Keratinocyte (primary cell): ENCODE data around the gene SPEM3. TPM values are rescaled to one million over a fixed set of nuclear protein-coding genes. Genes with fewer than 3 reads are reported as not detected.

ENCODE experiments used
- DNase-seq: peaks from one replicate; pipeline ENCODE4 v3.0.0-alpha.2; 2011; ENCODE audit warnings: low read depth, missing footprints, low spot score
- FAIRE-seq: peaks from 2 replicates; lab custom pipeline; 2011; peaks lifted over from hg19 to GRCh38; lab: Jason Lieb, UNC
- H2AFZ ChIP-seq: 2 replicates; pipeline ENCODE4 v1.6.0; 2012; ENCODE audit warnings: low read length, control low read depth, inconsistent platforms; ENCODE audit not compliant: control insufficient read depth
- H3K27ac ChIP-seq: 2 replicates; pipeline ENCODE4 v1.5.1; 2011; ENCODE audit warnings: low read length; ENCODE audit not compliant: control insufficient read depth, insufficient read depth
- H3K27me3 ChIP-seq: 3 replicates; pipeline ENCODE4 v1.6.0; 2011; ENCODE audit warnings: low read length; ENCODE audit not compliant: control insufficient read depth, insufficient read depth; ENCODE audit errors: extremely low read depth
- H3K36me3 ChIP-seq, 2 experiments: 2 replicates in 1 of 2; 3 replicates in 1 of 2; pipeline ENCODE4 v1.5.1; 2011; ENCODE audit warnings: low read length in 2 of 2, mild to moderate bottlenecking in 1 of 2; ENCODE audit not compliant: control insufficient read depth in 2 of 2, insufficient read depth in 2 of 2; ENCODE audit errors: extremely low read depth in 1 of 2
- H3K4me1 ChIP-seq: 3 replicates; pipeline ENCODE4 v1.5.1; 2011; ENCODE audit warnings: low read length; ENCODE audit not compliant: control insufficient read depth, insufficient read depth; ENCODE audit errors: extremely low read depth
- H3K4me2 ChIP-seq: 3 replicates; pipeline ENCODE4 v1.6.0; 2011; ENCODE audit warnings: low read depth, low read length; ENCODE audit not compliant: control insufficient read depth, insufficient read depth; ENCODE audit errors: extremely low read depth
- H3K4me3 ChIP-seq, 3 experiments: fragments of 200-600 bp in 1 of 3; sonication (generic) in 1 of 3; 2 replicates in 2 of 3; 3 replicates in 1 of 3; pipeline ENCODE4 v1.5.1; 2011 to 2016; ENCODE audit warnings: low read length in 3 of 3, mild to moderate bottlenecking in 3 of 3, control low read depth in 2 of 3, inconsistent platforms in 1 of 3, low read depth in 1 of 3, mixed read lengths in 1 of 3, mixed run types in 1 of 3, moderate library complexity in 1 of 3; ENCODE audit not compliant: control insufficient read depth in 2 of 3, insufficient read depth in 2 of 3; ENCODE audit errors: extremely low read depth in 1 of 3
- H3K79me2 ChIP-seq: 2 replicates; pipeline ENCODE4 v1.6.0; 2012; ENCODE audit warnings: low read length; ENCODE audit not compliant: control insufficient read depth, insufficient read depth
- H3K9ac ChIP-seq: 3 replicates; pipeline ENCODE4 v1.6.0; 2011; ENCODE audit warnings: low read length; ENCODE audit not compliant: control insufficient read depth, insufficient read depth; ENCODE audit errors: extremely low read depth
- H3K9me1 ChIP-seq: 3 replicates; pipeline ENCODE4 v1.6.0; 2011; ENCODE audit warnings: low read length; ENCODE audit not compliant: control insufficient read depth, insufficient read depth; ENCODE audit errors: extremely low read depth
- H3K9me3 ChIP-seq: 2 replicates; pipeline ENCODE4 v1.5.1; 2012; ENCODE audit warnings: low read depth, low read length; ENCODE audit not compliant: control insufficient read depth
- H4K20me1 ChIP-seq: 3 replicates; pipeline ENCODE4 v1.6.0; 2011; ENCODE audit warnings: low read length; ENCODE audit not compliant: control insufficient read depth, insufficient read depth; ENCODE audit errors: extremely low read depth
- EZH2 ChIP-seq: IDR thresholded peaks from one replicate; pipeline ENCODE4 v1.6.1; 2012; ENCODE audit warnings: inconsistent platforms, mild to moderate bottlenecking, low read length, moderate library complexity
- dilution Hi-C: fragments of 300-500 bp; cut with MboI; formaldehyde crosslinking; loops from one replicate; pipeline ENCODE4 v1.7.0; 2020; ENCODE audit warnings: low sequenced_read_pairs; ENCODE audit not compliant: extremely low pct_ligation_motif_present
- polyA plus RNA-seq, 5 experiments: library from polyadenylated mRNA; depleted of rRNA in 3 of 5; stranded (reverse) in 3 of 5; stranded (forward) in 1 of 5; unstranded in 1 of 5; fragments of >200 nt; gene quantifications; 1 replicate in 1 of 5; 2 replicates in 3 of 5; 3 replicates in 1 of 5; pipeline versions ENCODE4 v1.2.1 to v1.2.3, GENCODE V29; 2011 to 2012; ENCODE audit warnings: missing spikeins in 2 of 5, low read depth in 1 of 5, low replicate concordance in 1 of 5
- TF ChIP-seq, protein P1 (sequence below), 3 experiments: IDR thresholded peaks in 1 of 3; conservative IDR thresholded peaks in 1 of 3; optimal IDR thresholded peaks in 1 of 3; 2 replicates in 2 of 3; 3 replicates in 1 of 3; pipeline versions ENCODE3 to v1.5.1; 2011; ENCODE audit warnings: low read length in 3 of 3, mild to moderate bottlenecking in 3 of 3, moderate library complexity in 2 of 3, control low read depth in 1 of 3, inconsistent platforms in 1 of 3; ENCODE audit not compliant: insufficient read depth in 2 of 3; ENCODE audit errors: extremely low read depth in 1 of 3

Gene SPEM3
- polyA plus RNA-seq, 1 donor (not counting 4 experiments of a cell fraction or from before 2014, with no cell fraction given), result not detected

DNA sequence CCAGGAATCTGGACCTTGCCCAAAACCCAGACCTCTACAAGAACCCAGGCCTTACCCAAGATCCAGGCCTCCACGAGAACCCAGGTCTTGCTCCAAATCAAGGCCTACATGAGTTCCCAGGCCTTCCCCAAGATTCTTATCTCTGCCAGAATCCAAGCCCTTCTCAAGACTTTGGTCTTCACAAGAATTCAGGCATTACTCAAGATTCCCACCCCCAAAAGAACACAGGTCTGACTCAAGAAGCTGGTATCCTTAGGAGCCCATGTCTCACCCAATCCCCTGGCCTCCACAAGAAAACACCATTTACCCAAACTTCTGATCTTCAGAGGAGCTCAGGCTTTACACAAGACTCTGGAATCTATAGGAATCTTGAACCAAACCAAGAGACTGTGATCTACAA lies 2.6 kb downstream of the SPEM3 start:
- Histone ChIP-seq H3K36me3 (no peaks in the 10 kb centered on the region), H3K9ac (no peak overlapping the region), H3K27ac (no peak overlapping the region), H3K4me3 (no peak overlapping the region), H3K4me2 (no peak overlapping the region), H3K27me3 (no peaks in the 10 kb centered on the region), H3K9me1 (no peaks in the 10 kb centered on the region), H3K4me1 (peaks cover 8% of the 10 kb centered on the region), H3K79me2 (peaks cover 1% of the 10 kb centered on the region), H3K9me3 (no peaks in the 10 kb centered on the region), H2AFZ (no peak overlapping the region), H4K20me1 (no peaks in the 10 kb centered on the region)
- TF ChIP-seq EZH2, result no peak
- TF ChIP-seq, protein P1, sequence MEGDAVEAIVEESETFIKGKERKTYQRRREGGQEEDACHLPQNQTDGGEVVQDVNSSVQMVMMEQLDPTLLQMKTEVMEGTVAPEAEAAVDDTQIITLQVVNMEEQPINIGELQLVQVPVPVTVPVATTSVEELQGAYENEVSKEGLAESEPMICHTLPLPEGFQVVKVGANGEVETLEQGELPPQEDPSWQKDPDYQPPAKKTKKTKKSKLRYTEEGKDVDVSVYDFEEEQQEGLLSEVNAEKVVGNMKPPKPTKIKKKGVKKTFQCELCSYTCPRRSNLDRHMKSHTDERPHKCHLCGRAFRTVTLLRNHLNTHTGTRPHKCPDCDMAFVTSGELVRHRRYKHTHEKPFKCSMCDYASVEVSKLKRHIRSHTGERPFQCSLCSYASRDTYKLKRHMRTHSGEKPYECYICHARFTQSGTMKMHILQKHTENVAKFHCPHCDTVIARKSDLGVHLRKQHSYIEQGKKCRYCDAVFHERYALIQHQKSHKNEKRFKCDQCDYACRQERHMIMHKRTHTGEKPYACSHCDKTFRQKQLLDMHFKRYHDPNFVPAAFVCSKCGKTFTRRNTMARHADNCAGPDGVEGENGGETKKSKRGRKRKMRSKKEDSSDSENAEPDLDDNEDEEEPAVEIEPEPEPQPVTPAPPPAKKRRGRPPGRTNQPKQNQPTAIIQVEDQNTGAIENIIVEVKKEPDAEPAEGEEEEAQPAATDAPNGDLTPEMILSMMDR (optimal IDR thresholded peaks at IDR 0.05 in 1 of 3, IDR thresholded peaks at IDR 0.05 in 1 of 3, conservative IDR thresholded peaks at IDR 0.05 in 1 of 3; ENCODE audit: extremely low read depth in 1 of 3, insufficient read depth in 2 of 3, low read length in 3 of 3), result no peak
- FAIRE-seq (no peak), DNase-seq (no peak)
- dilution Hi-C loops, result no loop called here

DNA sequence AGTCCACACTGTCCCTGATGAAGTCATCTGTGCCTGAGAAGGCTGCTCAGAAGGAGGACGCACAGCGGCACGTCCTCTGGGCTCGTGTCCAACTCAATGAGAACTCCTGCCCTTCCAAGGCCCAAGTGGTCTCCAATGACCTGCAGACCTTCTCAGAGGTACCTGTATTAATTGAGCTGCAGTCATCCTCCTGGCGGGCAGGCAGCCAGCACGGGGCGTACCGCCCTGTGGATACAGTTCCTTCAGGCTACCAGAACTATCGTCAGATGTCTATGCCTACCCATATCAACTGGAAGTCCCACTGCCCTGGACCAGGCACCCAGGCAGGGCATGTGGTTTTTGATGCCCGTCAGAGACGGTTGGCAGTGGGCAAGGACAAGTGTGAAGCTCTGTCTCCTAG lies 3.6 kb downstream of the SPEM3 start:
- Histone ChIP-seq H3K4me2 (no peak overlapping the region), H2AFZ (no peak overlapping the region), H3K9me1 (no peaks in the 10 kb centered on the region), H3K4me1 (peaks cover 13% of the 10 kb centered on the region), H3K9ac (no peak overlapping the region), H3K9me3 (no peaks in the 10 kb centered on the region), H3K79me2 (peaks cover 6% of the 10 kb centered on the region), H3K27me3 (no peaks in the 10 kb centered on the region), H3K27ac (no peak overlapping the region), H4K20me1 (no peaks in the 10 kb centered on the region), H3K36me3 (no peaks in the 10 kb centered on the region), H3K4me3 (no peak overlapping the region)
- TF ChIP-seq, protein P1 (optimal IDR thresholded peaks at IDR 0.05 in 1 of 3, IDR thresholded peaks at IDR 0.05 in 1 of 3, conservative IDR thresholded peaks at IDR 0.05 in 1 of 3; ENCODE audit: extremely low read depth in 1 of 3, insufficient read depth in 2 of 3, low read length in 3 of 3), result no peak
- no peak for TF ChIP-seq EZH2
- FAIRE-seq, result no peak
- dilution Hi-C loops, result no loop called here
- no peak for DNase-seq
